HEK293 (cell line): Measurements from ENCODE around the gene MTFP1.

Experiments
- CTCF ChIA-PET: fragments of 350-600 bp; formaldehyde crosslinking; extraction: SDS; loops from one replicate; lab custom pipeline; 2021; ENCODE audit warnings: antibody characterized with exemption; lab: Yijun Ruan, JAX
- POLR2A ChIA-PET: fragments of 300-600 bp; formaldehyde crosslinking; extraction: SDS; loops from one replicate; lab custom pipeline; 2020; ENCODE audit warnings: antibody characterized with exemption, inconsistent platforms; lab: Yijun Ruan, JAX
- H3K27ac ChIP-seq: fragments of 200-500 bp; sonication (Bioruptor generic); 2 replicates; pipeline ENCODE4 v1.5.1; 2014; ENCODE audit warnings: low read depth, low read length, control low read depth, inconsistent platforms; ENCODE audit errors: extremely low read depth
- H3K36me3 ChIP-seq, 2 experiments: fragments of 200-500 bp in 1 of 2; sonication (Bioruptor generic) in 1 of 2; 1 replicate in 1 of 2; 2 replicates in 1 of 2; pipeline ENCODE4 v1.5.1; 2014 to 2017; ENCODE audit warnings: inconsistent platforms in 2 of 2, low read length in 2 of 2; ENCODE audit not compliant: control insufficient read depth in 2 of 2, insufficient read depth in 1 of 2
- H3K4me1 ChIP-seq: fragments of 200-500 bp; sonication (Bioruptor generic); 2 replicates; pipeline ENCODE4 v1.5.1; 2014; ENCODE audit warnings: mild to moderate bottlenecking, low read length, inconsistent platforms; ENCODE audit not compliant: control insufficient read depth, insufficient read depth
- H3K4me3 ChIP-seq: 2 replicates; pipeline ENCODE4 v1.5.1; 2011; ENCODE audit warnings: low read depth, mild to moderate bottlenecking, control low read depth, low read length, moderate library complexity
- H3K9me3 ChIP-seq: fragments of 200-500 bp; sonication (Bioruptor generic); 2 replicates; pipeline ENCODE4 v1.5.1; 2014; ENCODE audit warnings: low read depth, low read length, inconsistent platforms; ENCODE audit not compliant: control insufficient read depth, insufficient read depth
- FEZF1 ChIP-seq: fragments of 450-650 bp; formaldehyde crosslinking; IDR thresholded peaks from 2 replicates; pipeline ENCODE4 v1.5.1; 2016; ENCODE audit warnings: missing biosample characterization, missing genetic modification characterization
- IKZF3 ChIP-seq: fragments of 450-650 bp; IDR thresholded peaks from 2 replicates; pipeline ENCODE4 v1.5.0; 2018; ENCODE audit warnings: missing biosample characterization, mild to moderate bottlenecking, missing genetic modification characterization, moderate library complexity
- OSR2 ChIP-seq: fragments of 450-650 bp; formaldehyde crosslinking; IDR thresholded peaks from 2 replicates; pipeline ENCODE4 v1.5.1; 2016; ENCODE audit warnings: missing biosample characterization, missing genetic modification characterization
- PRDM4 ChIP-seq: fragments of 450-650 bp; formaldehyde crosslinking; IDR thresholded peaks from 2 replicates; pipeline ENCODE4 v1.5.1; 2017; ENCODE audit warnings: missing biosample characterization, missing genetic modification characterization
- REPIN1 ChIP-seq: fragments of 450-650 bp; formaldehyde crosslinking; IDR thresholded peaks from 2 replicates; pipeline ENCODE4 v1.5.1; 2017; ENCODE audit warnings: missing biosample characterization, missing genetic modification characterization, low read depth
- SCRT1 ChIP-seq: fragments of 450-650 bp; formaldehyde crosslinking; IDR thresholded peaks from 2 replicates; pipeline ENCODE4 v1.5.1; 2016; ENCODE audit warnings: missing biosample characterization, missing genetic modification characterization, borderline replicate concordance
- ZBTB17 ChIP-seq: fragments of 450-650 bp; formaldehyde crosslinking; IDR thresholded peaks from 2 replicates; pipeline ENCODE4 v1.5.1; 2016; ENCODE audit warnings: missing biosample characterization, missing genetic modification characterization
- ZEB2 ChIP-seq: fragments of 450-650 bp; formaldehyde crosslinking; IDR thresholded peaks from 2 replicates; pipeline ENCODE4 v1.5.1; 2016; ENCODE audit warnings: missing biosample characterization, missing genetic modification characterization
- ZIC2 ChIP-seq: fragments of 450-650 bp; formaldehyde crosslinking; IDR thresholded peaks from 2 replicates; pipeline ENCODE4 v1.5.1; 2016; ENCODE audit warnings: missing biosample characterization, missing genetic modification characterization
- ZNF155 ChIP-seq: fragments of 450-650 bp; formaldehyde crosslinking; IDR thresholded peaks from 2 replicates; pipeline ENCODE4 v1.5.1; 2016; ENCODE audit warnings: missing biosample characterization, missing genetic modification characterization
- ZNF184 ChIP-seq: fragments of 450-650 bp; IDR thresholded peaks from 2 replicates; pipeline ENCODE4 v1.5.1; 2018; ENCODE audit warnings: missing biosample characterization, mild to moderate bottlenecking, missing genetic modification characterization
- ZNF596 ChIP-seq: fragments of 450-650 bp; IDR thresholded peaks from 2 replicates; pipeline ENCODE4 v1.5.0; 2018; ENCODE audit warnings: missing biosample characterization, mild to moderate bottlenecking, missing genetic modification characterization, moderate library complexity
- ZNF621 ChIP-seq: fragments of 450-650 bp; formaldehyde crosslinking; IDR thresholded peaks from 2 replicates; pipeline ENCODE4 v1.5.1; 2017; ENCODE audit warnings: missing biosample characterization, missing genetic modification characterization
- ZNF629 ChIP-seq: fragments of 450-650 bp; formaldehyde crosslinking; IDR thresholded peaks from 2 replicates; pipeline ENCODE4 v1.5.1; 2017; ENCODE audit warnings: missing biosample characterization, missing genetic modification characterization
- ZNF692 ChIP-seq: fragments of 450-650 bp; formaldehyde crosslinking; IDR thresholded peaks from 2 replicates; pipeline ENCODE4 v1.5.1; 2016; ENCODE audit warnings: missing biosample characterization, missing genetic modification characterization
- ZNF747 ChIP-seq: fragments of 450-650 bp; formaldehyde crosslinking; IDR thresholded peaks from 2 replicates; pipeline ENCODE4 v1.5.1; 2016; ENCODE audit warnings: missing biosample characterization, missing genetic modification characterization
- TF ChIP-seq, protein P1 (sequence below): fragments of 450-650 bp; formaldehyde crosslinking; IDR thresholded peaks from 2 replicates; pipeline ENCODE4 v1.5.0; 2017; ENCODE audit warnings: missing biosample characterization, missing genetic modification characterization, borderline replicate concordance
- TF ChIP-seq, protein P2 (sequence below): fragments of 450-650 bp; formaldehyde crosslinking; IDR thresholded peaks from 2 replicates; pipeline ENCODE4 v1.5.1; 2017; ENCODE audit warnings: missing biosample characterization, missing genetic modification characterization
- TF ChIP-seq, protein P3 (sequence below): fragments of 450-650 bp; formaldehyde crosslinking; IDR thresholded peaks from 2 replicates; pipeline ENCODE4 v1.5.1; 2016; ENCODE audit warnings: missing biosample characterization, missing genetic modification characterization

The MTFP1 gene

GRCh38 chr22:30421695-30422480 lies 3.7 kb upstream of the MTFP1 start (continued):
- no peak for TF ChIP-seq SCRT1
- TF ChIP-seq, protein P1, sequence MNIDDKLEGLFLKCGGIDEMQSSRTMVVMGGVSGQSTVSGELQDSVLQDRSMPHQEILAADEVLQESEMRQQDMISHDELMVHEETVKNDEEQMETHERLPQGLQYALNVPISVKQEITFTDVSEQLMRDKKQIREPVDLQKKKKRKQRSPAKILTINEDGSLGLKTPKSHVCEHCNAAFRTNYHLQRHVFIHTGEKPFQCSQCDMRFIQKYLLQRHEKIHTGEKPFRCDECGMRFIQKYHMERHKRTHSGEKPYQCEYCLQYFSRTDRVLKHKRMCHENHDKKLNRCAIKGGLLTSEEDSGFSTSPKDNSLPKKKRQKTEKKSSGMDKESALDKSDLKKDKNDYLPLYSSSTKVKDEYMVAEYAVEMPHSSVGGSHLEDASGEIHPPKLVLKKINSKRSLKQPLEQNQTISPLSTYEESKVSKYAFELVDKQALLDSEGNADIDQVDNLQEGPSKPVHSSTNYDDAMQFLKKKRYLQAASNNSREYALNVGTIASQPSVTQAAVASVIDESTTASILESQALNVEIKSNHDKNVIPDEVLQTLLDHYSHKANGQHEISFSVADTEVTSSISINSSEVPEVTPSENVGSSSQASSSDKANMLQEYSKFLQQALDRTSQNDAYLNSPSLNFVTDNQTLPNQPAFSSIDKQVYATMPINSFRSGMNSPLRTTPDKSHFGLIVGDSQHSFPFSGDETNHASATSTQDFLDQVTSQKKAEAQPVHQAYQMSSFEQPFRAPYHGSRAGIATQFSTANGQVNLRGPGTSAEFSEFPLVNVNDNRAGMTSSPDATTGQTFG, result no peak
- TF ChIP-seq PRDM4 (tag by site-specific recombination), result no peak
- TF ChIP-seq, protein P2, sequence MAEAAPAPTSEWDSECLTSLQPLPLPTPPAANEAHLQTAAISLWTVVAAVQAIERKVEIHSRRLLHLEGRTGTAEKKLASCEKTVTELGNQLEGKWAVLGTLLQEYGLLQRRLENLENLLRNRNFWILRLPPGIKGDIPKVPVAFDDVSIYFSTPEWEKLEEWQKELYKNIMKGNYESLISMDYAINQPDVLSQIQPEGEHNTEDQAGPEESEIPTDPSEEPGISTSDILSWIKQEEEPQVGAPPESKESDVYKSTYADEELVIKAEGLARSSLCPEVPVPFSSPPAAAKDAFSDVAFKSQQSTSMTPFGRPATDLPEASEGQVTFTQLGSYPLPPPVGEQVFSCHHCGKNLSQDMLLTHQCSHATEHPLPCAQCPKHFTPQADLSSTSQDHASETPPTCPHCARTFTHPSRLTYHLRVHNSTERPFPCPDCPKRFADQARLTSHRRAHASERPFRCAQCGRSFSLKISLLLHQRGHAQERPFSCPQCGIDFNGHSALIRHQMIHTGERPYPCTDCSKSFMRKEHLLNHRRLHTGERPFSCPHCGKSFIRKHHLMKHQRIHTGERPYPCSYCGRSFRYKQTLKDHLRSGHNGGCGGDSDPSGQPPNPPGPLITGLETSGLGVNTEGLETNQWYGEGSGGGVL (tag by site-specific recombination), result peak; percentile 59
- no peak for TF ChIP-seq REPIN1 (tag by site-specific recombination)
- TF ChIP-seq ZEB2 (tag by site-specific recombination), result no peak
- TF ChIP-seq ZNF184 (tag by site-specific recombination), result no peak
- TF ChIP-seq ZNF155 (tag by site-specific recombination), result no peak

GRCh38 chr22:30422481-30423300 lies 2.9 kb upstream of the MTFP1 start:
- Histone ChIP-seq H3K27ac (peak overlapping the region; percentile 98), H3K4me1 (peaks cover 28% of the 10 kb centered on the region), H3K36me3 (peaks cover 0 to 40% of the 10 kb centered on the region in 2 experiments; a peak in 1 of 3 replicates), H3K9me3 (no peaks in the 10 kb centered on the region), H3K4me3 (peak overlapping the region; percentile 63)
- ChIA-PET POLR2A (interaction anchor here (0.5 to 6.0 kb wide), 15 partner anchors 11 to 700 kb away, joined by 3 to 86 read pairs (median 5); partner anchors contain the start of genes CCDC157, INPP5J, MORC2 and SEC14L2), CTCF (interaction anchor here (0.6 to 7.6 kb wide), 12 partner anchors 9 to 576 kb away, joined by 3 to 71 read pairs (median 4); partner anchors contain the start of genes RNF215 and SEC14L2)
- TF ChIP-seq ZNF692 (tag by site-specific recombination) (no peak), ZNF747 (tag by site-specific recombination) (no peak), ZBTB17 (peak; percentile 42; the same call in 1 of the 2 replicates), PRDM4 (tag by site-specific recombination) (peak; percentile 45; the same call in 1 of the 2 replicates), FEZF1 (tag by site-specific recombination) (peak; percentile 45; the same call in 1 of the 2 replicates), IKZF3 (tag by site-specific recombination) (peak; percentile 78), ZNF621 (tag by site-specific recombination) (no peak), ZNF629 (tag by site-specific recombination) (peak; percentile 59), ZNF596 (tag by site-specific recombination) (no peak), OSR2 (tag by site-specific recombination) (peak; percentile 35; the same call in 1 of the 2 replicates), ZIC2 (tag by site-specific recombination) (peak; percentile 98)
- TF ChIP-seq, protein P3, sequence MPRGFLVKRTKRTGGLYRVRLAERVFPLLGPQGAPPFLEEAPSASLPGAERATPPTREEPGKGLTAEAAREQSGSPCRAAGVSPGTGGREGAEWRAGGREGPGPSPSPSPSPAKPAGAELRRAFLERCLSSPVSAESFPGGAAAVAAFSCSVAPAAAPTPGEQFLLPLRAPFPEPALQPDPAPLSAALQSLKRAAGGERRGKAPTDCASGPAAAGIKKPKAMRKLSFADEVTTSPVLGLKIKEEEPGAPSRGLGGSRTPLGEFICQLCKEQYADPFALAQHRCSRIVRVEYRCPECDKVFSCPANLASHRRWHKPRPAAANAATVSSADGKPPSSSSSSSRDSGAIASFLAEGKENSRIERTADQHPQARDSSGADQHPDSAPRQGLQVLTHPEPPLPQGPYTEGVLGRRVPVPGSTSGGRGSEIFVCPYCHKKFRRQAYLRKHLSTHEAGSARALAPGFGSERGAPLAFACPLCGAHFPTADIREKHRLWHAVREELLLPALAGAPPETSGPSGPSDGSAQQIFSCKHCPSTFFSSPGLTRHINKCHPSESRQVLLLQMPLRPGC, result 0 out of 2 replicates have a peak, but pooled peaks have one; percentile 20
